NOMO-1 treated with DMSO at 0.1 percent for 48 hours (cell line): ENCODE measurements around the gene JAM2.
A peak's percentile ranks its signal among the peaks of the same experiment; 100 is the strongest.
"Not testable (repeated sequence)": the region's sequence is repeated elsewhere in the genome, so short reads cannot be mapped to it uniquely, and the experiment has no call there.

Experiments
- DNase-seq: peaks from one replicate; lab custom pipeline; 2025; ENCODE audit not compliant: unreplicated experiment; lab: John Stamatoyannopoulos, UW

The JAM2 gene, protein sequence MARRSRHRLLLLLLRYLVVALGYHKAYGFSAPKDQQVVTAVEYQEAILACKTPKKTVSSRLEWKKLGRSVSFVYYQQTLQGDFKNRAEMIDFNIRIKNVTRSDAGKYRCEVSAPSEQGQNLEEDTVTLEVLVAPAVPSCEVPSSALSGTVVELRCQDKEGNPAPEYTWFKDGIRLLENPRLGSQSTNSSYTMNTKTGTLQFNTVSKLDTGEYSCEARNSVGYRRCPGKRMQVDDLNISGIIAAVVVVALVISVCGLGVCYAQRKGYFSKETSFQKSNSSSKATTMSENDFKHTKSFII

DNA sequence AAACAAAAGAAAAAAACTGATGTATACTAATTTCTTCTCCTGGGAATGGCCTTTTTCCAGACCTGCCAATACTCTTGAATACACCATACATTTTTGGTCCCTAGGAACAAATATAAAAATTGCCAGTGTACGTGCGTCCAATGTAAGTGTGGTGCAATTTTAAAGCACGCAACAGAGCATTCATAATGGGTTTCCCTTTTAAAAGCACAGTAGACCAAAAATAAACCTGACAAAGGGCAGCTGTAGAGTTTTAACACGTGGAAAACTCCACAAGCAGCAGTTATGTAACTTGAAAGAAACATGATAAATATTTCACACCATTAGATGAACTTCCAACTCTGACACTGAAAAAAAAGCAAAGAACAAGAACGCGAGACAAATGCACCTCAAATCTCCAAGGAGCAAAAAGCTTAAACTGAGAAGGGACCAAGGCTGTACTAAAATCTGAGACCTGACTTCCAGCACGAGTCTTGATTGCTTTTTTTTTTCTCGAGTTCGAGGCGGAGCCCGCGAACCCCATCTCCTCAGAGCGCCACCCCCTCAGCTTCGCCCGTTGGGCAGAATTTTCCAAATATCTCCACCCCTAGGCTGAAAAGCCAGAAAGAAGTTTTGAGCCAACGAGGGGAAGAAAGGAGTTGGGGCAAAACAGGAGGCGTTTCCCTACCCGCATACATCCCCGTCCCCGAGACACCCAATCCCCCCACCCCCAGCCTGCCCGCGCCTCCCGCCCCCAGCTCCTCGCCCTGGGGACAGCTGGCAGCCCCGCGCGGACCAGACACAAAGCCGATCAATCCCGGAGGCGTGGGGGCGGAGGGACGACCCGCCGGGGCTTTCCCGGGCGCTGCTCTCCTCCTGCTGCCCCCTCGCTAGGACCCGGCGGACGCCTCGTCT lies at the start of gene JAM2:
TSS of gene JAM2 (plus strand) at position 599 of the 891 bp plus-strand sequence. CDS start 564 bp downstream, outside the sequence.
- DNase-seq: peak; percentile 56

DNA sequence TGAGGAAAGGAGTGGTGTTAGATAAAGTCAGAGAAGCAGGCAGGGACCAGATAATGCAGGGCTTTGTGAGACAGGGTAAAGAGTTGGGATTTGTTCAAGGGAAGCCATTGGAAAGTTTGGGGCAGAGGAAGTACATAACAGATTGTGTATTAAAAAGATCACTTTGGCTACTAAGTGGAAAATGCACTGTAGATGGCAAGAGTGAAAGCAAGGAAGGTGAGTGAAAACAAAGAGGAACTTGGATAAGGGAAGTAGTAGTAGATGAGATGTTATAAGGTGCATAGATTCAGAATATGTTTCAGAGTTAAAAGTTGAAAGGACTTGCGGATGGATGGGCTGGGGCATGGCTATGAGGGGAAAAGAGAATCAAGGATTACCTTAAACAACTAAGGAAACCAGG lies 49.2 kb upstream of the JAM2 start:
- peak; percentile 17 for DNase-seq

DNA sequence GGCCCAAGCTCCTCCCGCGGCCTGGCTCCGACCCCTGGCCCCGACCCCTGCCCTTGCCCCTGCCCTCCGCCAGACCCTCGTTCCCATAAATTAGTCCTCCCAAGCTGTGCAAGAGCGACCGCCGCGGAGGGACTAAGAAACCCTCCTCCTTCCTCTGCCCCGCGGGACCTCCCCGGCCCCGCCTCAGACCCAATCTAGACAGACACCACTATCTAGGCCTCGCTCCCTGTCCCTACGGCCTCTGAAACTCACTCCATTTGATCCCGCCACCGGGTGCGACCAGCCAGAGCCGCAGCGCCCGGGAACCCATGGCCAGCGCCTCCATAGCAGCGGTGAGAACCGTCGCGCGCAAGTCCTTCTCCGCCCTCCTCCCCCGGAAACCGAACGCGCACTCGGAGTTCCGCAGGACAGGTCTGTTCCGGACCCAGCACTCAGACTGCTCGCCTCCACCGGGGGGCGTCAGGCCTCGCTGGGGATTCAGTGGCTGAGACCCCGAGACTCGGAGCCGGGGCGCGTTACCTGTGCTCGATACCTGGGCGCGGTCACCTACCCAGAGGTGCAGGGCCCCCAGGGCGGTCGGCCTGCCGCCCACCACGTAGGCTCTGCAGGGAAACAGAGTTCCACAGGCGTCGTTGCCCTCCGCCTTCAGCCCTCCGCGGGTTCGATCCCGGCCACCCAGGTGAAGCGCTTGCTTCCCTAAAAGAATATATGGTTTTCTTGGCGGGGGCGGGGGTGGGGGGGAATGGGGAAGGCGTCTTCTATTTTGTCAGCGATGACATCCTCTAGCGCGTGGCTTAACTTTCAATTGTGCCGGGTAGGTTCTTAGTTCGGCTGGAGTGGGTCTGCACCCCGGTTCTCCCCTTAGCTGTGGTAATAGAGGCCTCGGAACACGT lies 31.7 kb upstream of the JAM2 start, which contains the start of gene MRPL39:
TSS of gene MRPL39 (minus strand) at position 331 of the 893 bp plus-strand sequence. CDS start at position 325, 6 bp downstream.
- DNase-seq: peak; percentile 86

DNA sequence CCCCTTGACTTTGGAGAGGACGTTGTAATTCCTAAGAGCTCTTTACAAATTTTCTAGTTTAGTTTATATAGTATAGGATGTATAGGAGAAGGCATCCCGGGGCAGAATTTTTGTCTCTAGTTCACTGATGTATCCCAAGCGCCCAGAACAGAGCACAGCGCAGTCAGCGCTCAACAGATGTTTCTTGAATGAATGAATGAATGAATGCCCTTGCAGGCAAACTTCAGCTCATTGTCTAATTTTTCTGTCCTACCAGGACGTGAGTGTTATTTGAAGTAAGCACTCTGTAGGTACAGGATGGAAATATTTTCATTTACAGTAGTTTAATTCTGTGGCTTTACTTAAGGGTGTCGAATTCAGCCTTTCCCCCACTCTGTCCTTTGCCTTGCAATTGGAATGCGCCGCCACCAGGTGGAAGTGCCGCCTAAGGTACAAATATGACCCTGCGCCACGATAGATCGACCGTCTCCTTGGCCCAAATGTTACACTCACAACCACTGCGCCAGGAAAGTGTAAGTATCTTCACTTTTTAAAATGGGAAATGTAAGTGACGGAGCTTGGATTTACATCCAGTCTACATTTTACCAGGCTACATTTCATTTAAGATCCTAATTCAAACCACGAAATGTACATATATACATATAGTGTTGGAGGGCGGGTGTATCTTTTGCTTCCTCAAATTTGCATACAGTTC lies 30.9 kb upstream of the JAM2 start:
- peak; percentile 72 for DNase-seq

DNA sequence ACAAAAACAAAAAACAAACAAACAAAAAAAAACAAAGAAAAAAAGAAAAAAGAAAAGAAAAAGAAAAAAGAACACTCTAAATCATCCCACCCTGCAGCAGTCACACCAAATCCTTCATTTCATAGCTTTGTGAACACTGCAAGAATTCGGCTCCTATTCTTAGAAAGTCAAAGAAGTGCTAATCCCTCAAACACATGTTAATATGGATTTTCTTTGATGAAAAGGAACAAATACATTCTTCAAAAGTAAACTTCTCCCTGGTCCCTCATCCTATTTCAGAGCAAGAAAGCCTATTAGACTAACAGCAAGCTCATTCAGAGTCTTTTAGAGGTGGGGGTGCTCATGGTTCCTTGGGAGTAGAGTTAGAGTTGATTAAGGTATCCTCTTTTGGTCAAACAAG lies 24.6 kb upstream of the JAM2 start:
- no peak for DNase-seq

DNA sequence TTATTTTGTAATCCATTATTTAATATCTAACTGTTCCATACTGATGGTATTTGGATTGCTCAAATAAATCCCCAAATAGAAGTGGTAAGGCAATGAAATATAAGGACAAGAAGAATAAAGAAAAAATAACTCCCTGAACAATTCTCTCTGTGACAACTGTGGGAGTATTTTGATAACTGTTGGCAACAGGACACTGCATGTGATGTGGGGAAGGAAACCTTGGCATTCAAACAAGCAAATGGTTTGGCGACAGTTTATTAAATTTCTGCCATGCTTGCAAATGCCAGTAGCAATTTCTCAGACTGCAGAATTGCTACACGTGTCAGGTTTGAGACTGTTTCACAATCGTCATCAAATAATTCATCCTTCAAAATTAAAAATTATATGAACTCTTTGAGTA lies 23.2 kb upstream of the JAM2 start:
- DNase-seq: no peak

DNA sequence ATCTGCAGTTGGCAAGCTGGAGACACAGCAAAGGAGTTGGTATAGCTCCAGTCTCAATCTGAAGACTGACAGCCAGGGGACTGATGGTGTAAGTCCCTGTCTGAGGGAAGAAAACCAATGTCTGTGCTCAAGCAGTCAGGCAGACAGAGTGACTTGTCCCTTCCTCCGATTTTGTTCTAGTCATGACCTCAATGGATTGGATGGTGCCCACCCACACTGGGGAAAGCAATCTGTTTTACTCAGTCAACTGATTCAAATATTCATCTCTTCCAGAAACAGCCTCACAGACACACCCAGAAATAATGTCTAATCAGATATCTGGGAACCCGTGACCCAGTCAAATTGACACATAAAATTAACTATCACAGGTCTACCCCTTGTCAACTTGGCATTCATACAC lies 19.9 kb upstream of the JAM2 start:
- DNase-seq: no peak

DNA sequence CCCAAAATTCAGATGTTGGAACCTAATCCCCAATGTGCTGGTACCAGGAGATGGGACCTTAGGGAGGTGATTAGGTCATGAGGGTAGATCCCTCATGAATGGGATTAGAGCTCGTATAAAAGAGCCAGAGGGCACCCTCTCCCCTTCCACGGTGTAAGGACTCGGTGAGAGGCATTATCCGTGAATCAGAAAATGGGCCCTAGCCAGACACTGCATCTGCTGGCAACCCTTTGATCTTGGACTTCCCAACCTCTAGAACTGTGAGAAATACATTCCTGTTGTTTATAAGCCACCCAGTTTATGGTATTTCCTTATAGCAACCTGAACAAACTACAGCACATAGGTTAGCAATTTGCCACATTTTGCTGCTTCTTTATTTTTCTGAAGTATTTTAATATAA lies 14.5 kb upstream of the JAM2 start:
- DNase-seq: no peak

DNA sequence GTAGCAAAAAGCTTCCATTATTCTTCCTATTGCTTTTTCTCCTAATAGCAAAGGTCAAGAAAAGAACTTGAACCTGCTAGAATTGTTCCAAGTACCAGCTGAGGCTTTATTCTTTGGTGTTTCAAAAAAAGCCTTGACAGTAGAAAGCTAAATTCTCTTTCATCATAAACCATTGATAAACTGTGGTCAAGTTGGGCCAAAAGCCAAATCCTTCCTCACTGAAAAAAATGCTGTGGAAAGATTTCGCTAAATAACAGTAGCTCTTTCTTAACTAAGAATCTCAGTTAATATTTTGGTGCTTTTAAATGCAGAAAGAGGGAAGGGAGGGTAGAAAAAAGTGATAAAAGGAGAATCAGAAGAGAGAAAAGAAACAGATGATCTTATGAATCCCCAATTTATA lies 14.0 kb upstream of the JAM2 start:
- DNase-seq: no peak

DNA sequence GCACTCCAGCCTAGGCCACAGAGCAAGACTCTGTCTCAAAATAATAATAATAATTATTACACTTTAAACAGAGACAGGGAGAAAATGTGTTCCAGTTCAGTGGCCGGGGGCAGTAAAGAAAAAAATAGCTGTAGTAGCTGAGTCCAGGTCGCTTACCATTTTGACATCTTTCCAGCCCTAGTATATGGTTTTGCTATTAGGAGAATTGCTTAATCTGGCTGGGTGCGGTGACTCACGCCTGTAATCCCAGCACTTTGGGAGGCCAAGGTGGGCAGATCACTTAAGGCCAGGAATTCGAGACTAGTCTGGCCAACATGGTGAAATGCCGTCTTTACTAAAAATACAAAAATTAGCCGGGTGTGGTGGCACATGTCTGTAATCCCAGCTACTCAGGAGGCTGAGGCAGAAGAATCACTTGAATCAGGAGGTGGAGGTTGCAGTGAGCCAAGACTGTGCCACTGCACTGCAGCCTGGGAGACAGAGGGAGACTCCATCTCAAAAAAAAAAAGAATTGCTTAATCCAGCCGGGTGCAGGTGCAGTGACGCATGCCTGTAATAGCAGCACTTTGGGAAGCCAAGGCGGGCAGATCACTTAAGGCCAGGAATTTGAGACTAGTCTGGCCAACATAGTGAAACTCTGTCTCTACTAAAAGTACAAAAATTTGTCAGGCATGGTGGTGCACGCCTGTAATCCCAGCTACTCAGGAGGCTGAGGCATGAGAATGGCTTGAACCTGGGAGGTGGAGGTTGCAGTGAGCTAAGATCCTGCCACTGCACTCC lies 13.1 kb upstream of the JAM2 start:
- not testable (repeated sequence) for DNase-seq

DNA sequence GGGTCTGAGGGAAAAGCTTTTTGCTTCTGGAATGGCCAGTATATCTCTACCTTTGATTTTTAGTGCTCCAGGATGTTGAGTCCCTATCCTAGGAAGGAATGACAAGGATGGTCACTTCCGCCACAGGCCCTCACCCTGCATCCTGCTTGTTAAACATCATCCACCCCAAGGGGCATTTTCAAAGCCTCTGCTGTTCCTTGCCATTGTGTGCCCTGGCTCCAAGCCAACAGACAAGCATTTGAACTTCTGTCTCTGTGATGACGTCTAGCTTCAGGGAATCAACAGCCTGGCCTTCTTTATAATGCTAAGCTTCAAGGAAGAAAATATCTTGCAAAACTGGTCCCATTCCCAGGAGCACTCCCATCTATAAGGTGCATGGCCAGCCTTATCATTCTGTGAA lies 12.3 kb upstream of the JAM2 start:
- no peak for DNase-seq

DNA sequence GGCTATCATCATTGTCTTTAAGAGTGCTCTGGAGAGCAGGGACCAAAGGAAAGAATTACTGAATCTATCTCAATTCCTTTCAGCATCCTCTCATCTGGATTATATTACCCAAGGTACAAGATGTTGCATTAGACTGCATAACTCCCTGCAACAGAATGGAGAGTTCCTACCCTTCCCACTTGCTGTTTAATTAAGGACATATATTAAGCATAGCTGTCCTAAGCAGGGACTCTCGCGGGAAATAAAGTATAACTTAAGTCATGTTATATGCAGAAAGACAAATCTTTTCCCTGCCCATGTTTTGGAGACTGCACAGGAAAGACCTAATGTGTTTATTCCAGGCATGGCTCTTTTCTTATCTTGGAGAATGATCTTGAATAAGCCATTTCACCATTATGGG lies 6.8 kb upstream of the JAM2 start:
- DNase-seq: no peak

DNA sequence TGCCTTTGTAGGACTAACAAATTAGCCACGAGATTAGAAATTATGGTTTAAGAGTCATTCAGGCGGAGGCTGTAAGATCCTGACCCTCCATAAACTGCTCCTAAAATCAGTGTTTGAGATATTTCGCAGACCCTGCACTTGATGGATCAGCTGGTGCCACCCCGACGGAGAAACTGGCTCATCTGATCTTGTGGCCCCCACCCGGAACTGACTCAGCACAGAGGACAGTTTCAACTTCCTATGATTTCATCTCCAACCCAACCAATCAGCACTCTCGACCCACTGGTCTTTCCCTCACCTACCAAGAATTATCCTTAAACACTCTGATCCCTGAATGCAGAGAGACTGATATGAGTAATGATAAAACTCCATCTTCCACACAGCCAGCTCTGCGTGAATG lies 3.7 kb upstream of the JAM2 start:
- DNase-seq: no peak

DNA sequence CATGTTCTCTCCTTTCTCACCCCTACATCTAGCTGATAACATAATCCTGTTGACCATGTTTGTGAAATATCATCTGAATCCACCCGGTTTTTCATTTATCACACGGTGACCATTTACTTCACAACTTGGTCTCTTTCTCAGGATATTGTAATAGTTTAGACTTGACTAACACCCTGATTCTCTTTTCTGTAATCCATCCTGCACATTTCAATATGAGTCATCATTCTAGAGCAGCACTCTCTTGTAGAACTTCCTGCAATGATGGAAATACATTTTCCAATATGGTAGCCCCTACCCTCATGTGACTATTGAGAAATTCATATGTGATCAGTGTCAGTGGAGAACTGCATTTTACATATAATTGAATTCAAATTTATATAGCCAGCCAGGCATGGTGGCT lies 2.3 kb upstream of the JAM2 start:
- no peak for DNase-seq

DNA sequence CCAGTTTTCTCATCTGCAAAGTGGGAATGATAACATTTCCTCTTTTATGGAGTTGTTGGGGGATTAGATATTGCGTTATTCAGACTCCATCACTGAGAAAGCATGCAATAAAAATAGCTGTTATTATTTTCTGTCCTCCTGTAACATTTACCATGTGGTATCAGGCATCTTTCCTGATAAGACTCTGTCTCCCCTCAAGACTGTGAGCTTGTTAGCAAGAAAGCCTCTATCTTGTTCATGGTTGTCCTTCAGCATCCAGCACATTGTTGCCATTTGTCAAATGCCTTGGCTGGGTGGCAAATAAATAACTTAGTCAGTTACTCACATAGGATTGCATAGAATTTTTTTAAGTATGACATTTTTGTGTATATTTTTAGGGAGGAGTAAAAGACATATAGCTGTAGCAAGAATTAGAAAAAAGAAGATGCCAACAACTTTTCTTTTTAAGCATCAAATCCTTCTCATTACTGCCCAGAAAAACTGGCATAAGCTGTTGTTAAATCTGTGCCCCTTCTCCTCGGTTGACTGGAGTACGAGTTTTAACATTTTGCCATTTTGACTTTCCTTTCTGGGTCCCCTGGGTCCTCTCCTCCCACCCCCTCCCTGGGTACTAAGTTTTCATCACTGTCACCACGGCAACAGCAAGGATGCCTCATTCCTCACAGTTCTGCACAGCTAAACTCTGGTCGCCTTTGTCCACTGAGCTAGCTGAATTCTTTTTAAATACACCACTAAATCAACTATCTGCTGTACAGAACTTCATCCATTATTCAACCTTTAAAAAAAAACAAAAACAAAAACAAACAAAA lies 1.0 kb upstream of the JAM2 start:
- DNase-seq: no peak

DNA sequence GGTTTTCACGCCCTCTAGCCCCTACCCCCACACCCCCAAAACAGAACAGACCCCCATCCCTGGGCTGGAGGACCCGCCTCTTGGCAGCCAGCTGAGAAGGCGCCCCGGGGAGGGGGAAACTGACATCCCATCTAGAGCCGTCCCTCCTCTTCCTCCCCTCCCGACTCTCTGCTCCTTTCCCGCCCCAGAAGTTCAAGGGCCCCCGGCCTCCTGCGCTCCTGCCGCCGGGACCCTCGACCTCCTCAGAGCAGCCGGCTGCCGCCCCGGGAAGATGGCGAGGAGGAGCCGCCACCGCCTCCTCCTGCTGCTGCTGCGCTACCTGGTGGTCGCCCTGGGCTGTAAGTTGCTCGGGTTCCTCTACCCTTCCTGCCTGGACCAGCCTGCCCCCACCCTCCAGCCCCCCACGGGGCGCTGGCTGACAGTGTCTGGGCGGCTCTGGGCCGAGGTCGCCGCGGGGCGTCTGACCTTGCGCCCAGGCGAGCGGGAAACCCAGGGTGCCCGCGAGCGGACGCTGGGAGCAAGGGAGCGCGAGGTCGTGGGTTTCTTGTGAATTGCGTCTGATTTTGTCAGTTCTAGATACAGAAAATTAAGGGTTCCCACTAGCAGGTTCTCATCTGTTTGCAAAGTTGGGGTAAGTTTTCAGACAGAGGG lies 618 bp downstream of the JAM2 start:
- DNase-seq: peak; percentile 14

DNA sequence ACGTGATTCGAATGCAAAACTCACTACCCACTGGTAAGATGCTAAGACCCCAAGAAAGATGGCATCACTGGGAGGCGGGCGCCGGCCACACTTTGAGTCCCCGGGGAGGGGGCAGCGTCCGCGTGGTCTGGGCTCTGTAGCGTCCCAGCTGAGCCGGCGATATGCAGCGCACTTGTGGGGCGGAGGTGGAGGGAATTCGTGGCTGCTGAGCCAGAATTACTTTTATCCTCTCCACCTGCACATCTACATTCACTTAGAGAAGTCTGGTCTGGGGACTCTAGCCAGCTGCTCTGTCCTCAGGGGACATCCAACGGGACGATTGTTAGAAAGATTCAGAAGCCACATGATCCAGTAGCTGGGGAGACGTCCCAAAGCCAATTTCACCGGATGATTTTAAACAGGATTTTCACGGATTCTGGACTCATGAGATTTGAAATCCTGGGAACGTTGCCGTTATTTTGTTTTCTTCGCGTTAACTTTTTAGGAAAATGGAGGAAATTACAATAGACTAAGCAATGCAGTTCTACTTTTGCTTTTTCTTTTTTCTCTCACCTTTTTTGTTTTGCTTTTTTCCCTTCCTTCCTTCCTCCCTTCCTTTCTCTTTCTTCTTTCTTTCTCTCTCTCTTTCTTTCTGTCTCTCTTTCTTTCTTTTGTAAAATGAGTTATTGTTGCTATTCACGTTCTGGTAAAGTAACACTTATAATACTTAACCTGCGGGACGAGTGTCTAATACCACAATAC lies 1.3 kb downstream of the JAM2 start:
- DNase-seq: no peak

DNA sequence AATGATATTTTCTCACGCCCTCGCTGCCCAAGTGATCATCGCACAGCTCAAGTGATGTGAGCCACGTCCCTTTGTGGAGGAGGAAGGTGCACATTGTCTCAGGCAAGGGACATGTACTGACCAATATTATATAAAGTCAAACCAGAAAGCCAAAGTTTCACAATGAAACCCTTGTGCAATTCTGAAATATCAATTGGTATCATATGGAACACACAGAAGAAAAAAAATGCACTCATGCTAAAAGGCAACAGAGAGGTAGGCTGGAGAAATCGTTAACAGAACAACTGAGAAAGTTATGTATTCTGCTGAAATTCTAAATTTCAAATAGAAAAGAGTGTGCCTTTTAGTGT lies 1.9 kb downstream of the JAM2 start:
- DNase-seq: no peak
